ENCODE measurements around the gene MTERF4. TPM values are rescaled to one million over a fixed set of nuclear protein-coding genes. Genes with fewer than 3 reads are reported as not detected.
A peak's percentile ranks its signal among the peaks of the same experiment; 100 is the strongest.
"Not testable (repeated sequence)": the region's sequence is repeated elsewhere in the genome, so short reads cannot be mapped to it uniquely, and the experiment has no call there.

The MTERF4 gene
- total and polyA plus RNA-seq, 7 donors, result 18.9 to 47.9 (median 29.1) TPM

GRCh38 chr2:241105641-241106040, 3.6 kb upstream of the MTERF4 start:
- no peak for DNase-seq
- no peak for TF ChIP-seq EP300 (IDR thresholded peaks at IDR 0.05)
- no peak for TF ChIP-seq POLR2AphosphoS5 (IDR thresholded peaks at IDR 0.05)
- no peak for TF ChIP-seq CTCF (IDR thresholded peaks at IDR 0.05)
- no peak for TF ChIP-seq POLR2A (IDR thresholded peaks at IDR 0.05)
- Histone ChIP-seq H3K27me3 (no peaks in the 10 kb centered on the region), H3K9me3 (no peaks in the 10 kb centered on the region), H3K4me3 (no peak overlapping the region), H3K4me1 (peaks cover 0 to 20% (median 18%) of the 10 kb centered on the region in 4 donors), H3K27ac (no peak overlapping the region), H3K36me3 (no peaks in the 10 kb centered on the region)
- intact Hi-C loops (cut with DNase I), result no loop called here
- 68 to 75% methylated on average over 3 of the region's 3 CpGs for WGBS, 2 donors

- H3K27me3 ChIP-seq, H3K4me3 ChIP-seq, H3K27ac ChIP-seq, DNase-seq, H3K9me3 ChIP-seq, H3K36me3 ChIP-seq: not testable (repeated sequence)
- peaks cover 0 to 22% (median 20%) of the 10 kb centered on the region in 4 donors for H3K4me1 ChIP-seq
- intact Hi-C loops (cut with DNase I), result loop anchor here (5.0 kb wide), 1 partner anchor 168 kb away; no protein-coding TSS in a partner anchor
- WGBS, 2 donors, result 95 to 96% methylated on average over 10 of the region's 10 CpGs
These were observed 2.5 kb upstream of the MTERF4 start for GRCh38 chr2:241104611-241105010.

GRCh38 chr2:241103176-241103595, 1.1 kb upstream of the MTERF4 start:
- intact Hi-C loops (cut with DNase I), result loop anchor here (2.0 to 5.0 kb wide), 2 partner anchors 48 to 169 kb away; partner anchors contain the start of gene PPP1R7
- peak overlapping the region; percentile 72 to 87 (median 84) for H3K4me3 ChIP-seq

GRCh38 chr2:241099246-241099645, 2.8 kb downstream of the MTERF4 start:
- intact Hi-C loops (cut with DNase I), result no loop called here

More at GRCh38 chr2:241103176-241103595, 1.1 kb upstream of the MTERF4 start:
- Histone ChIP-seq H3K27ac (peak overlapping the region; percentile 82 to 88 (median 86)), H3K36me3 (peaks cover 0 to 15% (median 0%) of the 10 kb centered on the region in 4 donors), H3K9me3 (no peaks in the 10 kb centered on the region), H3K27me3 (no peaks in the 10 kb centered on the region), H3K4me1 (peaks cover 0 to 22% (median 20%) of the 10 kb centered on the region in 4 donors)
- DNase-seq, result peak; percentile 38
- no peak for TF ChIP-seq POLR2A (IDR thresholded peaks at IDR 0.05)
- TF ChIP-seq EP300 (IDR thresholded peaks at IDR 0.05), result no peak
- TF ChIP-seq POLR2AphosphoS5 (IDR thresholded peaks at IDR 0.05), result no peak
- no peak for TF ChIP-seq CTCF (IDR thresholded peaks at IDR 0.05)
- WGBS, 2 donors, result 12 to 45% methylated on average over 5 of the region's 5 CpGs

GRCh38 chr2:241096979-241097378, 5.1 kb downstream of the MTERF4 start:
- Histone ChIP-seq H3K4me1 (peaks cover 0 to 14% (median 11%) of the 10 kb centered on the region in 4 donors), H3K4me3 (no peak overlapping the region), H3K9me3 (no peaks in the 10 kb centered on the region), H3K27ac (no peak overlapping the region), H3K36me3 (peaks cover 0 to 77% (median 22%) of the 10 kb centered on the region in 4 donors), H3K27me3 (no peaks in the 10 kb centered on the region)
- intact Hi-C loops (cut with DNase I), result no loop called here
- no peak for DNase-seq
- 86 to 92% methylated on average over 8 of the region's 8 CpGs for WGBS, 2 donors
- TF ChIP-seq POLR2AphosphoS5 (IDR thresholded peaks at IDR 0.05), result no peak
- TF ChIP-seq CTCF (IDR thresholded peaks at IDR 0.05), result no peak
- no peak for TF ChIP-seq EP300 (IDR thresholded peaks at IDR 0.05)
- TF ChIP-seq POLR2A (IDR thresholded peaks at IDR 0.05), result no peak

More at GRCh38 chr2:241099246-241099645, 2.8 kb downstream of the MTERF4 start:
- no peak for DNase-seq
- 85 to 92% methylated on average over 5 of the region's 5 CpGs for WGBS, 2 donors
- Histone ChIP-seq H3K4me3 (no peak overlapping the region), H3K4me1 (peaks cover 0 to 22% (median 20%) of the 10 kb centered on the region in 4 donors), H3K9me3 (no peaks in the 10 kb centered on the region), H3K27me3 (no peaks in the 10 kb centered on the region), H3K36me3 (peaks cover 0 to 54% (median 13%) of the 10 kb centered on the region in 4 donors), H3K27ac (no peak overlapping the region)
- TF ChIP-seq POLR2AphosphoS5 (IDR thresholded peaks at IDR 0.05) (no peak), EP300 (IDR thresholded peaks at IDR 0.05) (no peak), POLR2A (IDR thresholded peaks at IDR 0.05) (no peak), CTCF (IDR thresholded peaks at IDR 0.05) (no peak)
